GM21723 (cell line): ENCODE data around the gene C1QTNF5.

Experiments
- ATAC-seq: cut with Tn5 transposase; IDR thresholded peaks from one replicate; pipeline ENCODE4 v1.9.1; 2021; ENCODE audit warnings: mild to moderate bottlenecking, moderate library complexity; ENCODE audit not compliant: unreplicated experiment

C1QTNF5 gene

DNA sequence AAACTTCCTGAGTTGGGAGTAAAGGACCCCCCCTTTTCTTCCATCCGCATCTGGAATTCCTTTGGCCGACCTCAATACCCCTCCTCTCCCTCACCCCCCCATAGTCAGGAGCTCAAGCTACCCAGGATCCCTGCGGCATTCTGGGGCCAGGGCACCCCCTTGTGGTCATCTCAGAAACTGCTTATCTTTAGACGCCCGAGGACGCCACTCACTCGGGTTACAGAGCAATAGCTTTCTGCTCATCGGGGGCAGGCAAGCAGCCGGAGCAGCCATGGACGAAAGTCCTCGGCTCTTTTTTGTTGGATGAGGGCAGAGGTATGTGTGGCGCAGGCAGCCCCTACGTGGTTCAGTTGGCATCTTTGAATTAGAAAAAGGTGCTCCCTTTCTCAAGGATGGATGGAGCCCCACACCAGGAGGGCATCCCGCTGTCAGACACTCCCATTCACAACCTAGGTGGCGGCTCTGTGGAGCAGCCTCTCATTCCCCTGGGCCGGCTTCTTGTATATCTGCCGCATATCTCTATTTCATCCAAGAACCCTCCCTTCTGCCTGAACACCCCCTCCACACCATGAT, 2.3 kb downstream of the C1QTNF5 start:
- peak; percentile 42 for ATAC-seq

DNA sequence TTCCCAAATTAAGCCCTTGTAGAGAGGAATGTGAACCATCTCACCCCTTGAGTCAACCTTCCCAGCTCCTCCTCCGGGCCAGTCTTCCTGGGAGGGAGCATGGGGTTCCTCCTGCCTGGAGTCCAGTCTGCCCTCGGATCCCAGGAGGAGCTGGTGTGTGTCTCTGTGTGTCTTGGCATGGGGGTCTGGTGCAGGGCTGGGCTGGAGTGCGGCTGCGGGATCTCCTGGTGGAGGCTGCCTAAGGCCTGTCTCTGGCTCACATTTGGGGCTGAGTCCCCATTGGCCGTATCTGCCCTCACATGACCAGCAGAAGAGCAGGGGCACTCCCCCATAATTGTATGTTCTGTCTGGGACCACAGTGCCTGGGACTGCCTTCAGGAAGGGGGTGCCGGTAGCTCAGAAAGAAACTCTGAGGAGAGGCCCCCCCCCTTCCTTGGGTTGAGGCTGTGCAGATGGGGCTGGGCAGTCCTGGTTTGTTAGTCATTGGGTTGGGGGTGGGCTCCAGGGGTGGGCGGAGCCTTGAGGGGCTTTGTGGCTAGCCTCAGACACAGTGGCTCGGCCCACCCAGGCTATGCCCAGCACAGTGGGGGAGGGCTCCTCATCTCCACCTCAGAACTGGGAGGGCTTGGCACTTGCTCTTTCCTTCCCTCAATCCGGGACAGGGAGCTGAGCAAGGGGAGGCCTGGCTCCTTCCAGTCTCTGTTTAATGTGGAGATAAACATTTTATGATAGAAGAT, 2.9 kb downstream of the C1QTNF5 start:
- no peak for ATAC-seq

- ATAC-seq = no peak
Observed at GRCh38 chr11:119336744-119337469, 3.8 kb downstream of the C1QTNF5 start.

DNA sequence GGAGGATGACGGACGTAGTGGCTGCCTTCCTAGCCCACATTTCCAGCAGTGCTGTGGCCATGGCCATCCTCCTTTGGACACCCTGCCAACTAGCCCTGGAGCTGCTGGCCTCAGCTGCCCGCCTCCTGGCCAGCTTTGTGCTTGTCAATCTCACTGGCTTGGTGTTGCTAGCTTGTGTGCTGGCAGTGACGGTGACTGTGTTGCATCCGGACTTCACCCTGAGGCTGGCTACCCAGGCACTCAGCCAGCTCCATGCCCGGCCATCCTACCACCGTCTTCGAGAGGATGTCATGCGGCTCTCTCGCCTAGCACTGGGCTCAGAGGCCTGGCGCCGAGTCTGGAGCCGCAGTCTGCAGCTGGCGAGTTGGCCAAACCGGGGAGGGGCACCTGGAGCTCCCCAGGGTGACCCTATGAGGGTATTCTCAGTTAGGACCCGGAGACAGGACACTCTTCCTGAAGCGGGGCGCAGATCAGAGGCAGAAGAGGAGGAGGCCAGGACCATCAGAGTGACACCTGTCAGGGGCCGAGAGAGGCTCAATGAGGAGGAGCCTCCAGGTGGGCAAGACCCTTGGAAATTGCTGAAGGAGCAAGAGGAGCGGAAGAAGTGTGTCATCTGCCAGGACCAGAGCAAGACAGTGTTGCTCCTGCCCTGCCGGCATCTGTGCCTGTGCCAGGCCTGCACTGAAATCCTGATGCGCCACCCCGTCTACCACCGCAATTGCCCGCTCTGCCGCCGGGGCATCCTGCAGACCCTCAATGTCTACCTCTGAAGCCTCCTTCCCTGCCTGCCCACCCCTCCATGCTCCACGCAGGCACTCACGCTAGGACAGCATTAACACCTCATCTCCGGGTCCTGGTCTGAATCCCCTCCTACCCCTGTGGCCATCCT, 4.8 kb downstream of the C1QTNF5 start:
- ATAC-seq = no peak

DNA sequence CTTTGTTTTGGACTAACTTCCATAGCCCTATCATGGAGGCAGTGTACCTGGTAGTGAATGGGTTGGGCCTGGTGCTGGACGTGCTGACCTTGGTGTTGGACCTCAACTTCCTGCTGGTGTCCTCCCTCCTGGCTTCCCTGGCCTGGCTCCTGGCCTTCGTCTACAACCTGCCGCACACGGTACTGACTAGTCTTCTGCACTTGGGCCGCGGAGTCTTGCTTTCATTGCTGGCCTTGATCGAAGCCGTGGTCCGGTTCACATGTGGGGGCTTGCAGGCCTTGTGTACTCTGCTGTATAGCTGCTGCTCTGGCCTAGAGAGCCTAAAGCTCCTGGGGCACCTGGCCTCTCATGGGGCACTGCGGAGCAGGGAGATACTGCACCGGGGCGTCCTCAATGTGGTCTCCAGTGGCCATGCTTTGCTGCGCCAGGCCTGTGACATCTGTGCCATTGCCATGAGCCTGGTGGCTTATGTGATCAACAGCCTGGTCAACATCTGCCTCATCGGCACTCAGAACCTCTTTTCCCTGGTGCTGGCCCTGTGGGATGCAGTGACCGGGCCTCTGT, 5.5 kb downstream of the C1QTNF5 start:
- ATAC-seq = no peak

DNA sequence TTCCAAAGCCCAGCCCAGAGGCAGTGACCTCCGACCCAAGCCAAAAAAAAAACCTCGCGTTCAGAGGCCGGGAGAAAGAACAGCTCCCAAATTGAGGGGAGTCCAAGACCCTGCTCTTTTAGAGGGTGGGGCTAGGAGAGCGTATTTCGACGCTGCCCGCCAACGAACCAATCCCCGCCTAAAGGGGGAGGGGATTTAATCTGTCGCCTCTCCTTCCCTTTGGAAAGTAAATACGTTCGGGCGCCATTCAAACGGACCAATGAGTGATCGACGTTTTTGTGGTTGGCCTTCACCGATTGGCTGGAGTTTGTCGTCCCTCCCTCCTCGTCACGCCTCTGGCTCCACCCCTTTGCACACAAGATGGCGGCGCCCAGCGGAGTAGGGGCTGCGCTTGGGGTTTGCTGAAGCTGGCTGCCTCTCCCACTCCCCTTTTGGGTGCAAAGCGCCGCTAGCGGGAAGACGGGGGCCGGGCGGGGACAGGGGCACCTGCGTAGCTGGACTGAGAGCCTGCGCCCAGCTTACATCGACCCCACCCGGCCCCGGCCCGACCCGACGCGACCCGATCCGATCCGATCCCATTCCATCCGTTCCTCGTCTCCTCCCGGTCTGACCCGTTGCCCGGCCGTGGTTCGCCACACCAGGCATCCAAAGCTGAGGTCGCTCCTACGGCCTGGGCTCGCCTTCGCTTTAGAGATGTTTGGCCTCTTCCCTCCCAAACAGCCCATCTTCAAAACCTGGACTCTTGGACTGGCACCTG, 6.3 kb downstream of the C1QTNF5 start, which contains the start of gene RNF26:
Gene RNF26 (plus strand): TSS at position 354 of the 757 bp plus-strand sequence. CDS start 596 bp downstream, outside the sequence.
- ATAC-seq = peak; percentile 87

DNA sequence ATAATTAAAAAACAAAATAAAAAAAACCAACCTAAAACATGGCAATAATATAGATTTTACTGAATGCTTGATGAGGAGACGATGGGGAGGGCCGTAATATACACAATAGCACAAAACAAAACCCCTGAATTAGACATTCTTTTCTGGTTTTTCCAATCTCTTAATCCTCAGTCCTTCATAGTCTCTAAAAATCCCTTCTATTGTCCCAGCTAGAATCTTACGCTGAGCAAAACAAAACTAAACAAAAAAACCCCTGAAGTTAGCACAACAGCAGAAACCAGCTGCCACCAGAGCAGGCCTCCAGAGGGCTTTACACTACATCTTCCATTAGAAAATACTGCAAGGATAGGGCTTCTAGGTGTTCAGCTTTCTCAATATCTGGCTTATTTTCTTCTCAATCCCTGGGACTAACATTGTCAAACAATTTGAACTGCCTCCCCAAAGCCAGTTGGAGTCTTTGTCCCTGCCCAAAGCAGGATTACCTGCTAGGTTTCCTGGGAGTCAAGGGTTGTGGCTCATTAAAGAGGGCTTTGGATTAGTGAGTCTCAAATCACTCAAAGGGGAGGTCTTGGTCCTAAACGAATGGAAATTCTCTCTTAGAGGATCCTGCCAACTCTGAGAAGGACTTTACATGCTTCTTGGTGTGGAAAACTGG, 8.4 kb downstream of the C1QTNF5 start:
- no peak for ATAC-seq

DNA sequence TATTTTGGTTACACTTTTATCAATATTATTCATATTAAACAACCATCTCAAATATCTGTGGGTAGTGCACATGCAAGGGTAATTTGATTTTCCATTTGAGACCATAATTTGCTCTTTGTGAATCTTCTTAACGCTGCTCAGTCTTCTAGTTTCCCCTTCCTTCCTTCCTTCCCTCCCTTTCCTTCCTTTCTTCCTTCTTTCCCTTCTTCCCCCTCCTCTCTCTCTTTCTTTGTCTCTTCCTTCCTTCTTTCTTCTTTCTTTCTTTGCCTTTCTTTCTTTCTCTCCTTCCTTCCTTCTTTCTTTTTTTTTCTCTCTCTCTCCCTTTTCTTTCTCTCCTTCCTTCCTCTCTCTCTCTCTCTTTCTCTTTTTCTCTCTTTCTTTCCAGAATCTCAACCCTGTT, 10.4 kb downstream of the C1QTNF5 start:
- no peak for ATAC-seq

- ATAC-seq = no peak
Observed at GRCh38 chr11:119329320-119329719, 11.4 kb downstream of the C1QTNF5 start.

GRCh38 chr11:119324189-119324588, 16.5 kb downstream of the C1QTNF5 start:
- no peak for ATAC-seq

DNA sequence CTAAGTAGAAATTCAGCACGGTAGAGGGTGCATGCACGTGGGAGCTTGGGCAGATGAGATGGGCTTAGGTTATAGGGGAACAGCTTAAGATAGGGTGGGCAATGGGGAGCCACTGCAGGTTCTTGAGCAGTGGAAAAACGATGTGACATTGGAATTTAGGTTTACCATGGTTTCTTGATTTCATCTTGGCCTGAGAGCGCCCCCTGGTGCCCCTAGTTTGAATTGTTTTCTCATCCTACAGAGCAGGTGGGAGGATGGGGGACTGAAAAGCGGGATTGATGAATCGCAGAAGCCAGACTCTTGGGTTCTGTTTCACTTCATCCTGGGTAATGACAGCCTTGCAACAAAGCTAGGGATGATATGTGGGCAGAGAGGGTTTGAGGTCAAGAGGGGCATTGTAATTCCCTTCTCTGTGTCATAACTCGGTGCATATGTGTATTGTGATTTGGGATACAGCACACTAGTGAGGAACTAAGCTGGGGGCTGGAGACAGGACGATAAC, 17.1 kb downstream of the C1QTNF5 start:
- no peak for ATAC-seq

DNA sequence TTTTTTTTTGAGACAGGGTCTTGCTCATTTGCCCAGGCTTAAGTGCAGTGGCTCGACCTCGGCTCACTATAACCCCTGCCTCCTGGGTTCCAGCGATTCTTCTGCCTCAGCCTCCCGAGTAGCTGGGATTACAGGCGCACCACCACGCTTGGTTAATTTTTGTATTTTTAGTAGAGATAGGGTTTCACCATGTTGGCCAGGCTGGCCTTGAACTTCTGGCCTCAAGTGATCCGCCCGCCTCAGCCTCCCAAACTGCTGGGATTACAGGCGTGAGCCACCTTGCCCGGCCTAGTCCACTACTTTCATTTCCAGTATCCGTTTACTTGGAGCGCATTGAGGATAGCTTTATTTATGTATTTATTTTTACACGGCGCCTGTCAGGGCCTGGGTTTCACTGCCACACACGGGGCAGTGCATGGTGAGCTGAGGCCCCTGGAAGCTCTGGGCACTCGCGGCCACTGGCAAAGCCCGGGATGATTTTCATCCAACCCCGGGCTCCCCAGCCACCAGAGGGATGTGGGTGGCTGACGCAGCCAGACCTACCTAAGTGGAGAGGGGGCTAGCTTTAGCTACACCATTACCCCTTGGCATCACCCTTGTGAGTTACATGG, 17.7 kb downstream of the C1QTNF5 start:
- no peak for ATAC-seq

- ATAC-seq = no peak
Observed at GRCh38 chr11:119322360-119322739, 18.3 kb downstream of the C1QTNF5 start.

- peak; percentile 53 for ATAC-seq
Observed at GRCh38 chr11:119320776-119321524, 19.7 kb downstream of the C1QTNF5 start.

GRCh38 chr11:119320240-119320775, 20.4 kb downstream of the C1QTNF5 start:
- ATAC-seq = no peak

GRCh38 chr11:119319700-119320239, 20.9 kb downstream of the C1QTNF5 start:
- ATAC-seq = no peak

GRCh38 chr11:119319136-119319699, 21.5 kb downstream of the C1QTNF5 start:
- ATAC-seq = no peak
